ENCODE measurements around the gene PALB2. TPM values are rescaled to one million over a fixed set of nuclear protein-coding genes. Genes with fewer than 3 reads are reported as not detected.
A peak's percentile ranks its signal among the peaks of the same experiment; 100 is the strongest.

The PALB2 gene
- total RNA-seq, 4 donors from 2014 or later, result 9.1 to 16.0 (median 12.4) TPM

GRCh38 chr16:23561586-23561985 lies 79.5 kb downstream of the PALB2 start:
- no peaks in the 10 kb centered on the region for H3K27me3 ChIP-seq
- no peaks in the 10 kb centered on the region for H3K9me3 ChIP-seq
- TF ChIP-seq POLR2A (IDR thresholded peaks at IDR 0.05) (no peak), CTCF (IDR thresholded peaks at IDR 0.05) (no peak)
- H3K27ac ChIP-seq, result no peak overlapping the region
- no peak for DNase-seq
- WGBS, 2 donors, result 76 to 78% methylated on average over 5 of the region's 5 CpGs
- intact Hi-C loops (cut with DNase I), result no loop called here
- H3K4me1 ChIP-seq, result peaks cover 3 to 42% (median 13%) of the 10 kb centered on the region in 3 donors
- H3K4me3 ChIP-seq, result no peak overlapping the region
- peaks cover 24 to 78% (median 36%) of the 10 kb centered on the region in 3 donors for H3K36me3 ChIP-seq

GRCh38 chr16:23557779-23558702 lies 83.1 kb downstream of the PALB2 start:
- Histone ChIP-seq H3K4me1 (peaks cover 9 to 50% (median 16%) of the 10 kb centered on the region in 3 donors), H3K9me3 (no peaks in the 10 kb centered on the region), H3K27ac (peak overlapping the region; percentile 90 to 94 (median 92)), H3K36me3 (peaks cover 6 to 48% (median 16%) of the 10 kb centered on the region in 3 donors), H3K4me3 (peak overlapping the region; percentile 81 to 90 (median 86)), H3K27me3 (no peaks in the 10 kb centered on the region)
- no peak for DNase-seq
- TF ChIP-seq POLR2A (IDR thresholded peaks at IDR 0.05) (no peak), CTCF (IDR thresholded peaks at IDR 0.05) (no peak)
- intact Hi-C loops (cut with DNase I), result no loop called here
- 2 to 11% methylated on average over 7 to 14 of the region's 60 CpGs for WGBS, 2 donors

- peak within 1 kb of the TSS; percentile 81 to 90 (median 86) for H3K4me3 ChIP-seq
- H3K27me3 ChIP-seq, result no peaks in the 10 kb centered on the region
- intact Hi-C loops (cut with DNase I), result no loop called here
- no peaks in the 10 kb centered on the region for H3K9me3 ChIP-seq
- DNase-seq, result peak; percentile 92
- H3K4me1 ChIP-seq, result peaks cover 9 to 50% (median 16%) of the 10 kb centered on the region in 3 donors
- peak in 2 of 4 donors; percentile 55 to 57 for TF ChIP-seq POLR2A (IDR thresholded peaks at IDR 0.05)
- TF ChIP-seq CTCF (IDR thresholded peaks at IDR 0.05), result peak; percentile 86 to 99 (median 98)
- H3K36me3 ChIP-seq, result peaks cover 1 to 48% (median 13%) of the 10 kb centered on the region in 3 donors
- 3 to 5% methylated on average over 14 to 20 of the region's 65 CpGs for WGBS, 2 donors
- H3K27ac ChIP-seq, result peak within 1 kb of the TSS; percentile 90 to 94 (median 92)
These were observed 84.0 kb downstream of the PALB2 start, which contains the start of the genes EARS2 and UBFD1 for GRCh38 chr16:23556881-23557778. EARS2 (minus strand) TSS chr16:23557350; CDS start chr16:23557343, 7 bp downstream. UBFD1 (plus strand) TSS chr16:23557727; CDS start chr16:23557743, 16 bp downstream.

- H3K27ac ChIP-seq, result no peak overlapping the region
- intact Hi-C loops (cut with DNase I), result no loop called here
- H3K9me3 ChIP-seq, result no peaks in the 10 kb centered on the region
- no peak for TF ChIP-seq POLR2A (IDR thresholded peaks at IDR 0.05)
- no peak for TF ChIP-seq CTCF (IDR thresholded peaks at IDR 0.05)
- DNase-seq, result no peak
- H3K4me1 ChIP-seq, result peaks cover 9 to 28% (median 16%) of the 10 kb centered on the region in 3 donors
- peaks cover 15 to 48% (median 19%) of the 10 kb centered on the region in 3 donors for H3K36me3 ChIP-seq
- no peaks in the 10 kb centered on the region for H3K27me3 ChIP-seq
- WGBS, 2 donors, result 70 to 97% methylated on average over 3 of the region's 3 CpGs
- H3K4me3 ChIP-seq, result no peak overlapping the region
These were observed 86.6 kb downstream of the PALB2 start for GRCh38 chr16:23554536-23554935.

Other genes with a start within 250 kb of the PALB2 start
- 10 to 100 TPM; 10.4 to 17.6 (median 15.3) TPM for gene COG7, start 188.1 kb downstream of the PALB2 start, total RNA-seq
- gene GGA2, start 130.8 kb downstream of the PALB2 start, total RNA-seq, result 10 to 100 TPM; 19.4 to 53.8 (median 23.9) TPM
- gene EARS2, start 84.0 kb downstream of the PALB2 start, total RNA-seq, result 10 to 100 TPM; 15.2 to 32.7 (median 24.6) TPM
- 10 to 100 TPM; 31.9 to 53.6 (median 45.4) TPM for gene UBFD1, start 83.6 kb downstream of the PALB2 start, total RNA-seq
- gene NDUFAB1, start 45.0 kb downstream of the PALB2 start, total RNA-seq, result 100 to 1,000 TPM in 1 of 4 donors, 10 to 100 TPM in 3; 68.0 to 110 (median 83.3) TPM
- gene DCTN5, start 156 bp upstream of the PALB2 start, total RNA-seq, result 10 to 100 TPM; 38.3 to 75.8 (median 49.2) TPM
- gene PLK1, start 37.6 kb upstream of the PALB2 start, total RNA-seq, result 10 to 100 TPM; 13.0 to 45.3 (median 17.7) TPM
- 1 to 10 TPM in 1 of 4 donors, under 1 TPM in 2, not detected in 1; 0.11 to 4.2 (median 0.57) TPM for gene ERN2, start 71.9 kb upstream of the PALB2 start, total RNA-seq
- gene CHP2, start 113.7 kb upstream of the PALB2 start, total RNA-seq, result under 1 TPM in 2 of 4 donors, not detected in 2; 0.09 to 0.38 TPM
- gene PRKCB, start 194.7 kb upstream of the PALB2 start, total RNA-seq, result 1 to 10 TPM in 2 of 4 donors, under 1 TPM in 2; 0.38 to 4.0 (median 1.7) TPM

Measured in esophagus squamous epithelium (tissue), 5 donors.